Tibial nerve (tissue), 4 donors: ENCODE results near the gene PCSK6.

Experiments
- CTCF ChIP-seq, 5 experiments: fragments of 200-600 bp in 3 of 5; fragments of 450-650 bp in 2 of 5; sonication (generic) in 3 of 5; IDR thresholded peaks; one replicate each; pipeline ENCODE4 v1.5.1; 2016 to 2019; ENCODE audit warnings: antibody characterized with exemption in 5 of 5, mild to moderate bottlenecking in 3 of 5, moderate library complexity in 2 of 5
- EP300 ChIP-seq, 2 donors: sonication (generic); formaldehyde crosslinking; IDR thresholded peaks; one replicate each; pipeline ENCODE4 v1.6.1; 2017; ENCODE audit warnings: antibody characterized with exemption in 2 of 2, mild to moderate bottlenecking in 1 of 2

GRCh38 chr15:101305820-101306255, 183.7 kb downstream of the PCSK6 start:
- no peak for TF ChIP-seq CTCF (IDR thresholded peaks at IDR 0.05)
- no peak for TF ChIP-seq EP300 (IDR thresholded peaks at IDR 0.05)
